Natural killer cell (primary cell): Measurements from ENCODE around the gene MPLKIP. TPM values are rescaled to one million over a fixed set of nuclear protein-coding genes. Genes with fewer than 3 reads are reported as not detected.
"Not testable (repeated sequence)": the region's sequence is repeated elsewhere in the genome, so short reads cannot be mapped to it uniquely, and the experiment has no call there.

Experiments
- ATAC-seq, 3 donors: fragments of 150-1000 bp in 2 of 3; fragments of 200-7000 bp in 1 of 3; cut with Tn5 transposase; 1 replicate in 1 of 3; 2 replicates in 2 of 3; pipeline ENCODE4 v1.10.0; 2021; ENCODE audit warnings: mild to moderate bottlenecking in 2 of 3, moderate library complexity in 2 of 3
- DNase-seq, 2 donors: peaks; one replicate each; pipeline versions ENCODE4 v3.0.0 to v3.0.0-alpha.2; 2013 to 2021; ENCODE audit warnings: mixed read lengths in 1 of 2
- H3K27ac ChIP-seq: one replicate; pipeline ENCODE4 v1.5.1; 2013; ENCODE audit warnings: mild to moderate bottlenecking, low read length
- H3K27me3 ChIP-seq: one replicate; pipeline ENCODE4 v1.6.1; 2013; ENCODE audit warnings: low read length; ENCODE audit not compliant: control insufficient read depth, insufficient read depth
- H3K36me3 ChIP-seq: one replicate; pipeline ENCODE4 v1.6.1; 2013; ENCODE audit warnings: low read length; ENCODE audit not compliant: control insufficient read depth, insufficient read depth
- H3K4me1 ChIP-seq: one replicate; pipeline ENCODE4 v1.6.1; 2013; ENCODE audit warnings: low read length; ENCODE audit not compliant: control insufficient read depth, insufficient read depth
- H3K4me3 ChIP-seq: one replicate; pipeline ENCODE4 v1.5.1; 2013; ENCODE audit warnings: low read length
- H3K9me3 ChIP-seq: one replicate; pipeline ENCODE4 v1.6.1; 2013; ENCODE audit warnings: low read length; ENCODE audit not compliant: control insufficient read depth, insufficient read depth
- H3K27ac Mint-ChIP-seq, 2 donors: one replicate each; pipeline ENCODE4 v1.8.0; 2022; ENCODE audit warnings: mild to moderate bottlenecking in 2 of 2, mixed read lengths in 2 of 2, moderate library complexity in 1 of 2
- H3K27me3 Mint-ChIP-seq, 2 donors: one replicate each; pipeline ENCODE4 v1.8.0; 2022; ENCODE audit warnings: low read depth in 2 of 2, mixed read lengths in 2 of 2
- H3K36me3 Mint-ChIP-seq: one replicate; pipeline ENCODE4 v1.8.0; 2022; ENCODE audit warnings: mixed read lengths
- H3K4me1 Mint-ChIP-seq, 2 donors: one replicate each; pipeline ENCODE4 v1.8.0; 2022; ENCODE audit warnings: mixed read lengths in 2 of 2
- H3K4me3 Mint-ChIP-seq: one replicate; pipeline ENCODE4 v1.8.0; 2022; ENCODE audit warnings: mild to moderate bottlenecking, moderate library complexity, mixed read lengths
- H3K9me3 Mint-ChIP-seq, 2 donors: one replicate each; pipeline ENCODE4 v1.8.0; 2022; ENCODE audit warnings: mixed read lengths in 2 of 2
- WGBS: methylation state at CpG from one replicate; pipeline ENCODE4 v1.1.7; 2013; ENCODE audit warnings: missing lambda C conversion rate; ENCODE audit not compliant: insufficient coverage; 5-methylcytosine and 5-hydroxymethylcytosine counted together
- intact Hi-C: fragments of 100-400 bp; cut with micrococcal nuclease; formaldehyde crosslinking; loops from one replicate; pipeline ENCODE4 v1.14.2; 2022
- total RNA-seq, 4 donors: library from RNA; stranded (reverse); fragments of 120-200 nt in 1 of 4; gene quantifications; one replicate each; pipeline versions ENCODE4 v1.2.3 to v1.2.4, GENCODE V29; 2013 to 2022
- TF ChIP-seq, protein P1 (sequence below): fragments of 200-600 bp; IDR thresholded peaks from one replicate; pipeline ENCODE4 v1.8.0; 2022; ENCODE audit warnings: antibody characterized with exemption

Gene MPLKIP
- total RNA-seq, 3 donors from 2014 or later (not counting 1 experiment from before 2014, with no cell fraction given) = 16.0 to 26.9 (median 17.1) TPM

DNA sequence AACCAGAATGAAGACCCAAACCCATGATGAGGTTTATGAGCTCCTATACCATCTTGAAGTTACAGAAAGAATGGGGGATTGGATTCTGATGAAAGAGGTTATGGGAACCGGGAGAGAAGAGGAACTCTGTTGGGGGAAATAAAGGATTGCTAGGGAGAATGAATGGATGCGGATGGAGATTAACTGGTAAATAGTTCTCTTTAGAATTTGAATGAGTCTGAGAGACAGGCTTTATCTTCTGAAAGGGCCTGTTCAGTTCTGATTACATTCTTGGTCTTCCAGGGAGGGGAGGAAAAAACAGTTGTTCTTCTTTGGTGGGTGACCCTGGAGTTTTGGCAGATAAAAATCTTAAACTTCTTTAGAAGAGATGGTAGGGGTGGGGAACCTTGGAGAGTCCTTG lies 14.2 kb upstream of the MPLKIP start:
- DNase-seq = no peak
- WGBS = 81% methylated on average over 2 of the region's 2 CpGs
- Mint-ChIP-seq H3K36me3 (no peaks in the 10 kb centered on the region), H3K27me3 (peaks cover 13 to 16% of the 10 kb centered on the region in 2 donors), H3K4me1 (no peaks in the 10 kb centered on the region), H3K4me3 (no peak overlapping the region), H3K27ac (no peak overlapping the region), H3K9me3 (no peaks in the 10 kb centered on the region)
- no peaks in the 10 kb centered on the region for H3K36me3 ChIP-seq
- H3K27ac ChIP-seq = no peak overlapping the region
- H3K4me1 ChIP-seq = no peaks in the 10 kb centered on the region
- ATAC-seq = no peak
- TF ChIP-seq, protein P1, sequence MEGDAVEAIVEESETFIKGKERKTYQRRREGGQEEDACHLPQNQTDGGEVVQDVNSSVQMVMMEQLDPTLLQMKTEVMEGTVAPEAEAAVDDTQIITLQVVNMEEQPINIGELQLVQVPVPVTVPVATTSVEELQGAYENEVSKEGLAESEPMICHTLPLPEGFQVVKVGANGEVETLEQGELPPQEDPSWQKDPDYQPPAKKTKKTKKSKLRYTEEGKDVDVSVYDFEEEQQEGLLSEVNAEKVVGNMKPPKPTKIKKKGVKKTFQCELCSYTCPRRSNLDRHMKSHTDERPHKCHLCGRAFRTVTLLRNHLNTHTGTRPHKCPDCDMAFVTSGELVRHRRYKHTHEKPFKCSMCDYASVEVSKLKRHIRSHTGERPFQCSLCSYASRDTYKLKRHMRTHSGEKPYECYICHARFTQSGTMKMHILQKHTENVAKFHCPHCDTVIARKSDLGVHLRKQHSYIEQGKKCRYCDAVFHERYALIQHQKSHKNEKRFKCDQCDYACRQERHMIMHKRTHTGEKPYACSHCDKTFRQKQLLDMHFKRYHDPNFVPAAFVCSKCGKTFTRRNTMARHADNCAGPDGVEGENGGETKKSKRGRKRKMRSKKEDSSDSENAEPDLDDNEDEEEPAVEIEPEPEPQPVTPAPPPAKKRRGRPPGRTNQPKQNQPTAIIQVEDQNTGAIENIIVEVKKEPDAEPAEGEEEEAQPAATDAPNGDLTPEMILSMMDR = no peak
- H3K27me3 ChIP-seq = peaks cover 2% of the 10 kb centered on the region
- H3K4me3 ChIP-seq = no peak overlapping the region
- no peaks in the 10 kb centered on the region for H3K9me3 ChIP-seq
- intact Hi-C loops = no loop called here

DNA sequence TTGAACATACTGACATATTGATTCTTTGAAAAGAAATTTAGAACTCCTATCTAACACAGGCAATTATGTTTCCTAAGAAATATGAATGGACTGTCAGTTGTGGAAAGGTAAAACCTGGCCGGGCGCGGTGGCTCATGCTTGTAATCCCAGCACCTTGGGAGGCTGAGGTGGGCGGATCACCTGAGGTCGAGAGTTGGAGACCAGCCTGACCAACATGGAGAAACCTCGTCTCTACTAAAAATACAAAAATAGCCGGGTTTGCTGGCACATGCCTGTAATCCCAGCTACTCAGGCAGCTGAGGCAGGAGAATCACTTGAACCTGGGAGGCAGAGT lies 13.8 kb upstream of the MPLKIP start:
- ATAC-seq, H3K27ac ChIP-seq, H3K4me3 Mint-ChIP-seq, H3K27ac Mint-ChIP-seq, H3K27me3 ChIP-seq, H3K4me1 ChIP-seq, intact Hi-C loops, H3K36me3 ChIP-seq, H3K4me1 Mint-ChIP-seq, H3K9me3 Mint-ChIP-seq, H3K9me3 ChIP-seq, H3K4me3 ChIP-seq, H3K36me3 Mint-ChIP-seq, DNase-seq: not testable (repeated sequence)
- WGBS = 92% methylated on average over 7 of the region's 7 CpGs
- H3K27me3 Mint-ChIP-seq = peaks cover 17 to 21% of the 10 kb centered on the region in 2 donors

DNA sequence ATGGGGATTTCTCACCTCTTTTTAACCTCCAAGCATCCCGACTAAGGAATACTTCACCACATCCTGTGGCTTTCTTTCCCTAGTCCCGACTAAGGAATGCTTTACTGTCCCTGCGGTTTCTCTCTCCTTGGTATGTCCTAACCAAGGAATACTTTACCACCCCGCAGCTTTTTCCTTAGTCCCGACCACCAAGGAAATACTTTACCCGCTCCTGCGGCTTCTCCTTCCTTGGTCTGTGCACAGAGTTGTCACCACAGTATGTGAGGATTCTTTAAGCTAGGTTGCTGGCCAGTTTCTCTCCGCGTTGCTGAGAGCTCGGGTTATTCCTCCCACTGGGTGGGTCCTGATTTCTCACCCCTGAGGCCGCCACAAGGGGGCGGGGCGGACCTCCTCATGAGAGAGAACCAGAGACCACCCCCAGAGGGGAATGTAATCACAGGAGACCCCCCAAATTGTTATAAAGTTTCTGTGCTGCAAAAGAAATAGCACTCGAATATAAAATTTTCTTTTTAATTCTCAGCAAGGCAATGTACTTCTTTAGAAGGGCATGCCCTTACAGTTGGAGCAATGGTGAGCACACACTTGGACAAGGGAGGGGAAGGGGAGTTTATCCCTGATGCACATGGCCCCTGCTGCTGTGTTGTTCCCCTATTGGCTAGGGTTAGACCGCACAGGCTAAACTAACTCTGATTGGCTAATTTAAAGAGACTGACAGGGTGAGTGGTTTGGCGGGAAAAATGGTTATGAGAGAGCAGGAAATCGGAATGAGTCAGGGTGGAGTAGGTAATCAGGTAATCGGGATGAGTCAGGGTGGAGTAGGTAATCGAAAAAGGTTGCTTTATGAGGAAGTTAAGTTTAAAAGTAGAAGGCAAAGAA lies 13.2 kb upstream of the MPLKIP start:
- 84% methylated on average over 18 of the region's 19 CpGs for WGBS
- intact Hi-C loops = no loop called here
- H3K36me3 ChIP-seq = no peaks in the 10 kb centered on the region
- Mint-ChIP-seq H3K27me3 (peaks cover 17 to 22% of the 10 kb centered on the region in 2 donors), H3K9me3 (no peaks in the 10 kb centered on the region), H3K27ac (no peak overlapping the region), H3K4me3 (no peak overlapping the region), H3K36me3 (no peaks in the 10 kb centered on the region), H3K4me1 (no peaks in the 10 kb centered on the region)
- H3K27me3 ChIP-seq = peaks cover 2% of the 10 kb centered on the region
- H3K9me3 ChIP-seq = no peaks in the 10 kb centered on the region
- ATAC-seq (no peak), DNase-seq (no peak)
- TF ChIP-seq, protein P1 = no peak
- H3K4me1 ChIP-seq = no peaks in the 10 kb centered on the region
- H3K27ac ChIP-seq = no peak overlapping the region
- H3K4me3 ChIP-seq = no peak overlapping the region

DNA sequence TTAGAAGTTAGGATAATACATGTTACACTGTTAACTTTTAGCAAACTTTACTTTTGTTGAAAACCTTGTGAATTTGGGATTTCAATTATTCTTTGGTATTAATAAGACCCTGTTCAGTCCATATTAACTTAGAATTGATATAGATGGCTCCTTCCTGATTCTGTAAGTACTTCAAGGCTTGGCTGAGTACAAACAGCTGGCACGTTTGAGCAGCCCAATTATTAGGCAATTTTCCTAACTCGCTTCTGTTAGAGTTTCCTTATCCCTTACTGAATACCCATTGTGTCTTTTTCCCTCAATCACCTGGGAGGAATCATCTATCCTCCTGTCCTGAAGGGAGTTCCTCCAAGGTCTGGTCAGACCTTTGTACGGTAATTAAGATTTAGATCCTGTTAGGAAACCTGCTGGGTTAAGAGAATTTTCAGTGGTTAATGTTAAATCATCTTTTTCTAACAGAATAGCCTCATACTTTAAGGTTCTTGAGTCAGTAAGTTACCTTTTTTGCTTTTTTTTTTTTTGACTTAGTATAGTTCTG lies 11.2 kb upstream of the MPLKIP start:
- H3K36me3 Mint-ChIP-seq, H3K27ac ChIP-seq, H3K27ac Mint-ChIP-seq, H3K27me3 ChIP-seq, H3K4me1 ChIP-seq, DNase-seq, H3K4me3 Mint-ChIP-seq, ATAC-seq, H3K9me3 Mint-ChIP-seq, intact Hi-C loops, H3K4me1 Mint-ChIP-seq, H3K4me3 ChIP-seq, H3K36me3 ChIP-seq, H3K9me3 ChIP-seq: not testable (repeated sequence)
- peaks cover 20 to 29% of the 10 kb centered on the region in 2 donors for H3K27me3 Mint-ChIP-seq
- 87% methylated on average over 2 of the region's 3 CpGs for WGBS

DNA sequence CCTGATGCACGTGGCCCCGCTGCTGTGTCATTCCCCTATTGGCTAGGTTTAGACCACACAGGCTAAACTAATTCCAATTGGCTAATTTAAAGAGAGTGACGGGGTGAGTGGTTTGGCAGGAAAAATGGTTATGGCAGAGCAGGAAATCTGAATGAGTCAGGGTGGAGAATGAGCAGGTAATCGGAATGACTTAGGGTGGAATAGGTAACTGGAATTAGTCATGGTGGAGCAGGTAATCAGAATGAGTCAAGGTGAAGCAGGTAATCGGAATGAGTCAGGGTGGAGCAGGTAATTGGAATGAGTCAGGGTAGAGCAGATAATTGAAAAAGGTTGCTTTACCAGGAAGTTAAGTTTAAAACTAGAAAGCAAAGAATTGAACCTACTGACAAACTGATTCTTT lies 7.5 kb upstream of the MPLKIP start:
- H3K27me3 ChIP-seq, H3K4me3 ChIP-seq, H3K4me1 ChIP-seq, H3K4me3 Mint-ChIP-seq, H3K27ac Mint-ChIP-seq, intact Hi-C loops, DNase-seq, H3K4me1 Mint-ChIP-seq, H3K36me3 ChIP-seq, H3K27ac ChIP-seq, H3K9me3 ChIP-seq, H3K9me3 Mint-ChIP-seq, ATAC-seq, H3K36me3 Mint-ChIP-seq: not testable (repeated sequence)
- peaks cover 26 to 41% of the 10 kb centered on the region in 2 donors for H3K27me3 Mint-ChIP-seq
- WGBS = 79% methylated on average over 5 of the region's 5 CpGs

DNA sequence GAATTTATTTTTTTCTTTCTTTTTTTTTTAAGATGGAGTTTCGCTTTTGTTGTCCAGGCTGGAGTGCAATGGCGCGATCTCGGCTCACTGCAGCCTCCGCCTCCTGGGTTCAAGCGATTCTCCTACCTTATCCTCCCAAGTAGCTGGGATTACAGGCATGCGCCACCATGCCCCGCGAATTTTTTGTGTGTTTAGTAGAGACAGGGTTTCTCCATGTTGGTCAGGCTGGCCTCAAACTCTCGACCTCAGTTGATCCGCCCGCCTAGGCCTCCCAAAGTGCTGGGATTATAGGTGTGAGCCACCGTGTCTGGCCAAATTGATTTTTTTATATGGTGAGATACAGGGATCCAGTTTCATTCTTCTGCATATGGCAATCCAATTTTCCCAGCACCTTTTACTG lies 5.5 kb upstream of the MPLKIP start:
- not testable (repeated sequence) for H3K36me3 Mint-ChIP-seq

More for the DNA sequence above, 5.5 kb upstream of the MPLKIP start:
- ATAC-seq, H3K4me1 Mint-ChIP-seq, H3K27ac Mint-ChIP-seq, H3K9me3 ChIP-seq, H3K4me3 Mint-ChIP-seq, H3K4me3 ChIP-seq, H3K27me3 ChIP-seq, H3K36me3 ChIP-seq, H3K27ac ChIP-seq, H3K4me1 ChIP-seq, H3K9me3 Mint-ChIP-seq, DNase-seq, intact Hi-C loops: not testable (repeated sequence)
- WGBS = 93% methylated on average over 7 of the region's 13 CpGs
- peaks cover 27 to 34% of the 10 kb centered on the region in 2 donors for H3K27me3 Mint-ChIP-seq
